ENCODE results near the gene PMVK. TPM values are rescaled to one million over a fixed set of nuclear protein-coding genes. Genes with fewer than 3 reads are reported as not detected.
A peak's percentile ranks its signal among the peaks of the same experiment; 100 is the strongest.

The PMVK gene
- total and polyA plus RNA-seq, 4 donors: 9.7 to 37.3 (median 18.6) TPM

DNA sequence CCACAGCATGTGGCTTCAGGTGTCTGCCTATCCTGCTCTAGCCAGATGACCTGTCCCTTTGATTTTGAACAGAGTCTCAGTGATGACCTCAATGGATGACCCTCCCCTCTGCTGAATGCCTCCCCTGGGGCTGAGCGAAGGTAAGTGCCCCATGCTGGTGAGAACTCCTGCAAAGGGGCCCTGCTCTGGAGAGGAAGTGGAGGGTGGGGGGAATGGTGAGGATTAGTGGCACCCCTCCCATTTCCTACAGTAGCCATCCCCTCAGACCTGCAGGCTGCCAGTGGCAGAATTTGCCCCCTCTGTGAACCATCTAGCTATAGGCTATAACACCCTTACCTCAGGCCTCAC is 3.7 kb upstream of the PMVK start:
- Histone ChIP-seq H3K27ac (ENCODE audit: low read depth in 1 of 2, low read length in 2 of 2) (no peak overlapping the region), H3K4me1 (ENCODE audit: control insufficient read depth in 4 of 4, insufficient read depth in 4 of 4, low read length in 3 of 4) (peaks cover 6 to 55% (median 35%) of the 10 kb centered on the region in 4 donors), H3K9ac (ENCODE audit: low read depth in 1 of 2, low read length in 2 of 2) (no peak overlapping the region), H3K9me3 (ENCODE audit: control insufficient read depth in 4 of 4, low read length in 3 of 4) (no peaks in the 10 kb centered on the region), H3K4me3 (ENCODE audit: low read depth in 1 of 3, low read length in 3 of 3) (no peak overlapping the region), H3K36me3 (ENCODE audit: control insufficient read depth in 4 of 4, insufficient read depth in 3 of 4, low read depth in 1 of 4, low read length in 3 of 4) (no peaks in the 10 kb centered on the region), H3K27me3 (ENCODE audit: control insufficient read depth in 4 of 4, insufficient read depth in 4 of 4, low read length in 3 of 4) (no peaks in the 10 kb centered on the region)
- DNase-seq (ENCODE audit: low spot score): no peak
- no peak for TF ChIP-seq YY1 (IDR thresholded peaks at IDR 0.05)
- WGBS: 97% methylated on average over 1 of the region's 1 CpG

DNA sequence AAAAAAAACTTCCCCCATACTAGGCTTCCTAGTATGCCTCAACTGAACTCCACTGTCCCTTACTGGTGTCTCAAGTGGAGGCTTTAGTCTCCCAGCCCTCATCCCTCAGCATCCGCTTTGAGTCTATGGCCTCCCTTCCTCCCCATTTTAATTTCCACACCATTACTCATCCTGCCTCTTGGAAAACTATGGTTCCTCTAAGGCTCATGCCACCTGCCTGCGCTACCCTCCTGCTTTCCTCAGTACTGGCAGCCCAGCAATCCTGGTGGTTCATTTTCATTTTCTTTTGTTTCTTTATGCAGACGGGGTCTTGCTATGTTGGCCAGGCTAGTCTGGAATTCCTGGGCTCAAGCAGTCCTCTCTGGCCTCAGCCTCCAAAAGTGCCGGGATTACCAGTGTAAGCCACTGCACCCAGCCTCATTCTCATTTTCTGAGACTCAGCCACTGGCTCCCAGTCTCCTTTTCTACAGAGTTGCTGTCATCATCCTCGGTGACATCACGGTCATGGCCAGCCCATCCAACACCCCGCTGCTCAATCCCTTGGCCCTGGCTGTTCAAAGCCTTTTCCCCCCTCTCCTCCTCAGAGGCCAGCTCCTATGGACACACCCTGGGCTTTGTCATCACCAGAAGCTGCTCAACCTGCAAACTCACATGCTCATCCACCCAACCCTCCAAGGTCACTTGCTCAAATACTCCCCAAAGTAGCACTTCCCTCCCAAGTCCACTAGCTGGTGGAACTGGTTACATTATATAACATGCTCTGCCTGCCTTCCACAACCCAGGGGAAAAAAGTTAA is 2.3 kb upstream of the PMVK start:
- Histone ChIP-seq H3K9ac (ENCODE audit: low read depth in 1 of 2, low read length in 2 of 2) (no peak overlapping the region), H3K4me1 (ENCODE audit: control insufficient read depth in 4 of 4, insufficient read depth in 4 of 4, low read length in 3 of 4) (peaks cover 0 to 42% (median 23%) of the 10 kb centered on the region in 4 donors), H3K36me3 (ENCODE audit: control insufficient read depth in 4 of 4, insufficient read depth in 3 of 4, low read depth in 1 of 4, low read length in 3 of 4) (no peaks in the 10 kb centered on the region), H3K27ac (ENCODE audit: low read depth in 1 of 2, low read length in 2 of 2) (peak overlapping the region in 1 of 2 donors; percentile 100), H3K27me3 (ENCODE audit: control insufficient read depth in 4 of 4, insufficient read depth in 4 of 4, low read length in 3 of 4) (no peaks in the 10 kb centered on the region), H3K4me3 (ENCODE audit: low read depth in 1 of 3, low read length in 3 of 3) (no peak overlapping the region), H3K9me3 (ENCODE audit: control insufficient read depth in 4 of 4, low read length in 3 of 4) (no peaks in the 10 kb centered on the region)
- WGBS: 96% methylated on average over 7 of the region's 7 CpGs
- TF ChIP-seq, protein P1, sequence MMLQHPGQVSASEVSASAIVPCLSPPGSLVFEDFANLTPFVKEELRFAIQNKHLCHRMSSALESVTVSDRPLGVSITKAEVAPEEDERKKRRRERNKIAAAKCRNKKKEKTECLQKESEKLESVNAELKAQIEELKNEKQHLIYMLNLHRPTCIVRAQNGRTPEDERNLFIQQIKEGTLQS (IDR thresholded peaks at IDR 0.05): no peak
- TF ChIP-seq, protein P2, sequence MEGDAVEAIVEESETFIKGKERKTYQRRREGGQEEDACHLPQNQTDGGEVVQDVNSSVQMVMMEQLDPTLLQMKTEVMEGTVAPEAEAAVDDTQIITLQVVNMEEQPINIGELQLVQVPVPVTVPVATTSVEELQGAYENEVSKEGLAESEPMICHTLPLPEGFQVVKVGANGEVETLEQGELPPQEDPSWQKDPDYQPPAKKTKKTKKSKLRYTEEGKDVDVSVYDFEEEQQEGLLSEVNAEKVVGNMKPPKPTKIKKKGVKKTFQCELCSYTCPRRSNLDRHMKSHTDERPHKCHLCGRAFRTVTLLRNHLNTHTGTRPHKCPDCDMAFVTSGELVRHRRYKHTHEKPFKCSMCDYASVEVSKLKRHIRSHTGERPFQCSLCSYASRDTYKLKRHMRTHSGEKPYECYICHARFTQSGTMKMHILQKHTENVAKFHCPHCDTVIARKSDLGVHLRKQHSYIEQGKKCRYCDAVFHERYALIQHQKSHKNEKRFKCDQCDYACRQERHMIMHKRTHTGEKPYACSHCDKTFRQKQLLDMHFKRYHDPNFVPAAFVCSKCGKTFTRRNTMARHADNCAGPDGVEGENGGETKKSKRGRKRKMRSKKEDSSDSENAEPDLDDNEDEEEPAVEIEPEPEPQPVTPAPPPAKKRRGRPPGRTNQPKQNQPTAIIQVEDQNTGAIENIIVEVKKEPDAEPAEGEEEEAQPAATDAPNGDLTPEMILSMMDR (IDR thresholded peaks at IDR 0.05; ENCODE audit: low read depth, low read length, missing input control): no peak
- TF ChIP-seq RAD21 (IDR thresholded peaks at IDR 0.05): no peak
- TF ChIP-seq, protein P3, sequence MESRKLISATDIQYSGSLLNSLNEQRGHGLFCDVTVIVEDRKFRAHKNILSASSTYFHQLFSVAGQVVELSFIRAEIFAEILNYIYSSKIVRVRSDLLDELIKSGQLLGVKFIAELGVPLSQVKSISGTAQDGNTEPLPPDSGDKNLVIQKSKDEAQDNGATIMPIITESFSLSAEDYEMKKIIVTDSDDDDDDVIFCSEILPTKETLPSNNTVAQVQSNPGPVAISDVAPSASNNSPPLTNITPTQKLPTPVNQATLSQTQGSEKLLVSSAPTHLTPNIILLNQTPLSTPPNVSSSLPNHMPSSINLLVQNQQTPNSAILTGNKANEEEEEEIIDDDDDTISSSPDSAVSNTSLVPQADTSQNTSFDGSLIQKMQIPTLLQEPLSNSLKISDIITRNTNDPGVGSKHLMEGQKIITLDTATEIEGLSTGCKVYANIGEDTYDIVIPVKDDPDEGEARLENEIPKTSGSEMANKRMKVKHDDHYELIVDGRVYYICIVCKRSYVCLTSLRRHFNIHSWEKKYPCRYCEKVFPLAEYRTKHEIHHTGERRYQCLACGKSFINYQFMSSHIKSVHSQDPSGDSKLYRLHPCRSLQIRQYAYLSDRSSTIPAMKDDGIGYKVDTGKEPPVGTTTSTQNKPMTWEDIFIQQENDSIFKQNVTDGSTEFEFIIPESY (IDR thresholded peaks at IDR 0.05): no peak
- TF ChIP-seq GABPA (IDR thresholded peaks at IDR 0.05 in 1 of 2, conservative IDR thresholded peaks at IDR 0.05 in 1 of 2): no peak
- TF ChIP-seq, protein P4, sequence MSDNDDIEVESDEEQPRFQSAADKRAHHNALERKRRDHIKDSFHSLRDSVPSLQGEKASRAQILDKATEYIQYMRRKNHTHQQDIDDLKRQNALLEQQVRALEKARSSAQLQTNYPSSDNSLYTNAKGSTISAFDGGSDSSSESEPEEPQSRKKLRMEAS (IDR thresholded peaks at IDR 0.05): no peak
- TF ChIP-seq EGR1 (IDR thresholded peaks at IDR 0.05; ENCODE audit: low read depth in 2 of 2): no peak
- TF ChIP-seq, protein P5, sequence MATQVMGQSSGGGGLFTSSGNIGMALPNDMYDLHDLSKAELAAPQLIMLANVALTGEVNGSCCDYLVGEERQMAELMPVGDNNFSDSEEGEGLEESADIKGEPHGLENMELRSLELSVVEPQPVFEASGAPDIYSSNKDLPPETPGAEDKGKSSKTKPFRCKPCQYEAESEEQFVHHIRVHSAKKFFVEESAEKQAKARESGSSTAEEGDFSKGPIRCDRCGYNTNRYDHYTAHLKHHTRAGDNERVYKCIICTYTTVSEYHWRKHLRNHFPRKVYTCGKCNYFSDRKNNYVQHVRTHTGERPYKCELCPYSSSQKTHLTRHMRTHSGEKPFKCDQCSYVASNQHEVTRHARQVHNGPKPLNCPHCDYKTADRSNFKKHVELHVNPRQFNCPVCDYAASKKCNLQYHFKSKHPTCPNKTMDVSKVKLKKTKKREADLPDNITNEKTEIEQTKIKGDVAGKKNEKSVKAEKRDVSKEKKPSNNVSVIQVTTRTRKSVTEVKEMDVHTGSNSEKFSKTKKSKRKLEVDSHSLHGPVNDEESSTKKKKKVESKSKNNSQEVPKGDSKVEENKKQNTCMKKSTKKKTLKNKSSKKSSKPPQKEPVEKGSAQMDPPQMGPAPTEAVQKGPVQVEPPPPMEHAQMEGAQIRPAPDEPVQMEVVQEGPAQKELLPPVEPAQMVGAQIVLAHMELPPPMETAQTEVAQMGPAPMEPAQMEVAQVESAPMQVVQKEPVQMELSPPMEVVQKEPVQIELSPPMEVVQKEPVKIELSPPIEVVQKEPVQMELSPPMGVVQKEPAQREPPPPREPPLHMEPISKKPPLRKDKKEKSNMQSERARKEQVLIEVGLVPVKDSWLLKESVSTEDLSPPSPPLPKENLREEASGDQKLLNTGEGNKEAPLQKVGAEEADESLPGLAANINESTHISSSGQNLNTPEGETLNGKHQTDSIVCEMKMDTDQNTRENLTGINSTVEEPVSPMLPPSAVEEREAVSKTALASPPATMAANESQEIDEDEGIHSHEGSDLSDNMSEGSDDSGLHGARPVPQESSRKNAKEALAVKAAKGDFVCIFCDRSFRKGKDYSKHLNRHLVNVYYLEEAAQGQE (IDR thresholded peaks at IDR 0.05): no peak
- DNase-seq (ENCODE audit: low spot score): no peak

Data from liver (tissue), 9 donors.